ENCODE data around the gene GFAP. TPM values are rescaled to one million over a fixed set of nuclear protein-coding genes. Genes with fewer than 3 reads are reported as not detected.

The GFAP gene
- total RNA-seq, 1 experiment from 2014 or later, result 1.2 TPM

GRCh38 chr17:44941712-44942331 lies 26.5 kb upstream of the GFAP start:
- Histone ChIP-seq H3K27ac (ENCODE audit: insufficient read length, low read depth, low read length) (no peak overlapping the region), H3K23me2 (ENCODE audit: insufficient read length, low read depth, low read length, poor library complexity, severe bottlenecking) (no peaks in the 10 kb centered on the region), H3K4me2 (ENCODE audit: insufficient read depth, insufficient read length, low read length) (no peak overlapping the region), H3K79me2 (ENCODE audit: insufficient read depth, low read length) (peaks cover 16% of the 10 kb centered on the region; the same call in 1 of the 2 replicates), H3K18ac (ENCODE audit: insufficient read length, low read depth, low read length) (no peak overlapping the region), H4K91ac (ENCODE audit: insufficient read length, low read depth, low read length) (no peak overlapping the region), H2BK120ac (ENCODE audit: low read depth, low read length, poor library complexity, severe bottlenecking) (no peak overlapping the region), H3K27me3 (ENCODE audit: insufficient read depth, low read length) (no peaks in the 10 kb centered on the region), H4K5ac (ENCODE audit: insufficient read length, low read depth, low read length) (no peak overlapping the region), H2BK20ac (ENCODE audit: low read depth, low read length, poor library complexity, severe bottlenecking) (no peak overlapping the region), H3K56ac (ENCODE audit: insufficient read length, low read depth, low read length) (no peak overlapping the region), H3K4ac (ENCODE audit: low read depth, low read length) (no peak overlapping the region), H3K4me1 (ENCODE audit: insufficient read depth, low read length) (peaks cover 2% of the 10 kb centered on the region), H3K79me1 (ENCODE audit: insufficient read depth, low read depth, low read length, poor library complexity, severe bottlenecking) (peaks cover 6% of the 10 kb centered on the region), H3K9ac (ENCODE audit: extremely low read depth, insufficient read length, low read length) (no peak overlapping the region), H2BK15ac (ENCODE audit: low read depth, low read length) (no peak overlapping the region), H3T11ph (ENCODE audit: low read length) (no peak overlapping the region), H2AFZ (ENCODE audit: low read length) (no peak overlapping the region), H4K8ac (replicated peaks; ENCODE audit: insufficient read length, low read depth, low read length) (no peak overlapping the region), H2AK5ac (ENCODE audit: insufficient read length, low read length) (no peak overlapping the region), H3K9me3 (ENCODE audit: control insufficient read depth, low read depth, low read length) (no peaks in the 10 kb centered on the region), H3K23ac (ENCODE audit: insufficient read length, low read depth, low read length) (no peak overlapping the region), H3K14ac (ENCODE audit: insufficient read depth, low read length) (no peak overlapping the region), H4K20me1 (ENCODE audit: control insufficient read depth, insufficient read depth, insufficient read length) (no peaks in the 10 kb centered on the region), H2BK12ac (ENCODE audit: insufficient read length, low read depth, low read length) (no peak overlapping the region), H2BK5ac (ENCODE audit: insufficient read length, low read length) (no peak overlapping the region)
- peak overlapping the region in 1 of 2 experiments; percentile 18; a peak in 1 of 5 replicates for H3K4me3 Mint-ChIP-seq
- no CpG with 5 or more reads among the region's 9 CpGs for WGBS (ENCODE audit: extremely low coverage, insufficient read length, low lambda C conversion rate)
- no peak for TF ChIP-seq CTCF (conservative IDR thresholded peaks at IDR 0.05)
- H3K9me3 Mint-ChIP-seq, result peaks cover 0 to 5% of the 10 kb centered on the region in 2 experiments; a peak in 1 of 5 replicates
- H3K27ac Mint-ChIP-seq, result peak overlapping the region in 1 of 3 experiments; percentile 48; a peak in 2 of 7 replicates
- DNase-seq, result peak; percentile 34
- H3K4me1 Mint-ChIP-seq, result peaks cover 24 to 29% of the 10 kb centered on the region in 2 experiments
- H3K36me3 Mint-ChIP-seq (ENCODE audit: insufficient read depth in 1 of 3, low read depth in 3 of 3), result peaks cover 24 to 49% (median 42%) of the 10 kb centered on the region in 3 experiments
- no peaks in the 10 kb centered on the region for H3K27me3 Mint-ChIP-seq (ENCODE audit: low read depth)
